ENCODE data around the gene DTYMK. TPM values are rescaled to one million over a fixed set of nuclear protein-coding genes. Genes with fewer than 3 reads are reported as not detected.

The DTYMK gene
- total and polyA plus RNA-seq, 10 of the 15 experiments (the other 5 are each of a cell fraction or from before 2014, with no cell fraction given), result 7.0 to 220 (median 59.3) TPM

DNA sequence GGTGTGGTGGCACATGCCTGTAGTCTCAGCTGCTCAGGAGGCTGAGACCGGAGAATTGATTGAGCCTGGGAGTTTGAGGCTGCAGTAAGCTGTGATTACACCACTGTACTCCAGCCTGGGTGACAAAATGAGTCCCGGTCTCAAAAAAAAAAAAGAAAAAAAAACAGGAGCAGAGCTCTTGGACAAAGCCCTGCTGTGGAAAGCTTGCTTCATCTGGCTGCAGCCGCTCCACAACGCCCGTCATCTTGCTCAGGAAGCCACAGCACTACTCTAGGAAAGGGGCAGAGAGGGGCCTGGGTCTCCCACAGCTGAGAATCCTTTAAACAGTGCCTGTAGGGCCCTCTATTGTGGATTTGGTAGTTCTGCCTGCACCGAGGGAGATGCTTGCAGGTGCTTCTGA lies 38.2 kb downstream of the DTYMK start:
- H4K20me1 ChIP-seq (ENCODE audit: control insufficient read depth, insufficient read depth), result no peaks in the 10 kb centered on the region; the same call in 1 of the 2 replicates
- no peaks in the 10 kb centered on the region for H3K9me3 ChIP-seq (replicated peaks; ENCODE audit: control insufficient read depth, insufficient read depth, low read length)
- BruUV-seq (replicated peaks), result no TSS peak
- peaks cover 6 to 14% of the 10 kb centered on the region in 2 experiments for H3K36me3 ChIP-seq (ENCODE audit: control insufficient read depth in 2 of 2, insufficient read depth in 2 of 2, low read length in 1 of 2)
- FAIRE-seq, result no peak
- peaks cover 17% of the 10 kb centered on the region for H3K79me2 ChIP-seq (ENCODE audit: control insufficient read depth, insufficient read depth, low read length)
- in situ Hi-C loops (cut with MboI), result no loop called here
- no peak overlapping the region for H3K27ac ChIP-seq (ENCODE audit: control insufficient read depth, insufficient read depth)
- no peak overlapping the region for H2AFZ ChIP-seq (ENCODE audit: control insufficient read depth, low read depth, low read length)
- no peak overlapping the region for H3K4me3 ChIP-seq
- ChIA-PET POLR2A (interaction anchor here (0.5 to 0.6 kb wide), 3 partner anchors 10 to 394 kb away, joined by 3 to 4 read pairs (median 3); no protein-coding TSS in a partner anchor), CTCF (interaction anchor here (0.6 to 1.5 kb wide), 3 partner anchors 11 to 647 kb away, joined by 3 read pairs; no protein-coding TSS in a partner anchor), SMC1A (ENCODE audit: uncharacterized antibody, unreplicated experiment) (interaction anchor here (1.4 kb wide), 1 partner anchor 10 kb away, joined by 4 read pairs; no protein-coding TSS in a partner anchor), RAD21 (ENCODE audit: unreplicated experiment) (no interaction called here)
- DNase-seq (ENCODE audit: low read depth, low spot score), result no peak
- H3K9ac ChIP-seq (ENCODE audit: control insufficient read depth, insufficient read depth, low read length), result no peak overlapping the region
- intact Hi-C loops (cut with micrococcal nuclease; ENCODE audit: unreplicated experiment), result no loop called here
- 78% methylated on average over 6 of the region's 6 CpGs for WGBS (ENCODE audit: insufficient coverage, insufficient replicate concordance, low lambda C conversion rate, missing lambda C conversion rate)
- no peak overlapping the region for H3K4me2 ChIP-seq (ENCODE audit: control insufficient read depth, insufficient read depth)
- TF ChIP-seq IKZF1 (conservative IDR thresholded peaks at IDR 0.05) (no peak), IRF4 (IDR thresholded peaks at IDR 0.05; ENCODE audit: low read depth, low read length) (no peak), GABPA (IDR thresholded peaks at IDR 0.05; ENCODE audit: low read depth) (no peak)
- H3K27me3 ChIP-seq (replicated peaks in 1 of 2; ENCODE audit: control insufficient read depth in 2 of 2, insufficient read depth in 2 of 2, low read length in 1 of 2), result no peaks in the 10 kb centered on the region
- ATAC-seq, result no peak
- H3K4me1 ChIP-seq (ENCODE audit: control insufficient read depth, insufficient read depth, low read length), result no peaks in the 10 kb centered on the region

- no peak for FAIRE-seq
- no TSS peak for BruUV-seq (replicated peaks)
- SMC1A ChIA-PET (ENCODE audit: uncharacterized antibody, unreplicated experiment), result interaction anchor here (1.1 kb wide), 1 partner anchor 13 kb away, joined by 3 read pairs; no protein-coding TSS in a partner anchor
- TF ChIP-seq, protein P1, sequence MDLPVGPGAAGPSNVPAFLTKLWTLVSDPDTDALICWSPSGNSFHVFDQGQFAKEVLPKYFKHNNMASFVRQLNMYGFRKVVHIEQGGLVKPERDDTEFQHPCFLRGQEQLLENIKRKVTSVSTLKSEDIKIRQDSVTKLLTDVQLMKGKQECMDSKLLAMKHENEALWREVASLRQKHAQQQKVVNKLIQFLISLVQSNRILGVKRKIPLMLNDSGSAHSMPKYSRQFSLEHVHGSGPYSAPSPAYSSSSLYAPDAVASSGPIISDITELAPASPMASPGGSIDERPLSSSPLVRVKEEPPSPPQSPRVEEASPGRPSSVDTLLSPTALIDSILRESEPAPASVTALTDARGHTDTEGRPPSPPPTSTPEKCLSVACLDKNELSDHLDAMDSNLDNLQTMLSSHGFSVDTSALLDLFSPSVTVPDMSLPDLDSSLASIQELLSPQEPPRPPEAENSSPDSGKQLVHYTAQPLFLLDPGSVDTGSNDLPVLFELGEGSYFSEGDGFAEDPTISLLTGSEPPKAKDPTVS (IDR thresholded peaks at IDR 0.05; ENCODE audit: low read depth, low read length), result no peak
- TF ChIP-seq E2F4 (IDR thresholded peaks at IDR 0.05; ENCODE audit: low read depth, low read length) (no peak), CREB1 (IDR thresholded peaks at IDR 0.05; ENCODE audit: low read depth) (no peak), ATF3 (IDR thresholded peaks at IDR 0.05; ENCODE audit: borderline replicate concordance, extremely low read depth, low read depth, low read length) (no peak), TCF12 (IDR thresholded peaks at IDR 0.05; ENCODE audit: low read depth, low read length) (no peak), TCF3 (IDR thresholded peaks at IDR 0.05; ENCODE audit: borderline replicate concordance, insufficient read depth, low read depth, low read length) (no peak), TCF7 (IDR thresholded peaks at IDR 0.05; ENCODE audit: borderline replicate concordance) (no peak)
- TF ChIP-seq, protein P2, sequence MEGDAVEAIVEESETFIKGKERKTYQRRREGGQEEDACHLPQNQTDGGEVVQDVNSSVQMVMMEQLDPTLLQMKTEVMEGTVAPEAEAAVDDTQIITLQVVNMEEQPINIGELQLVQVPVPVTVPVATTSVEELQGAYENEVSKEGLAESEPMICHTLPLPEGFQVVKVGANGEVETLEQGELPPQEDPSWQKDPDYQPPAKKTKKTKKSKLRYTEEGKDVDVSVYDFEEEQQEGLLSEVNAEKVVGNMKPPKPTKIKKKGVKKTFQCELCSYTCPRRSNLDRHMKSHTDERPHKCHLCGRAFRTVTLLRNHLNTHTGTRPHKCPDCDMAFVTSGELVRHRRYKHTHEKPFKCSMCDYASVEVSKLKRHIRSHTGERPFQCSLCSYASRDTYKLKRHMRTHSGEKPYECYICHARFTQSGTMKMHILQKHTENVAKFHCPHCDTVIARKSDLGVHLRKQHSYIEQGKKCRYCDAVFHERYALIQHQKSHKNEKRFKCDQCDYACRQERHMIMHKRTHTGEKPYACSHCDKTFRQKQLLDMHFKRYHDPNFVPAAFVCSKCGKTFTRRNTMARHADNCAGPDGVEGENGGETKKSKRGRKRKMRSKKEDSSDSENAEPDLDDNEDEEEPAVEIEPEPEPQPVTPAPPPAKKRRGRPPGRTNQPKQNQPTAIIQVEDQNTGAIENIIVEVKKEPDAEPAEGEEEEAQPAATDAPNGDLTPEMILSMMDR (IDR thresholded peaks at IDR 0.05 in 2 of 3, conservative IDR thresholded peaks at IDR 0.05 in 1 of 3; ENCODE audit: control insufficient read depth in 2 of 3, extremely low read depth in 1 of 3, insufficient read depth in 1 of 3, low read depth in 3 of 3, low read length in 3 of 3), result no peak
Observed at GRCh38 chr2:241645915-241646645, 40.5 kb downstream of the DTYMK start.

More at GRCh38 chr2:241645915-241646645, 40.5 kb downstream of the DTYMK start:
- H3K27me3 ChIP-seq (replicated peaks in 1 of 2; ENCODE audit: control insufficient read depth in 2 of 2, insufficient read depth in 2 of 2, low read length in 1 of 2), result no peaks in the 10 kb centered on the region
- H3K9me3 ChIP-seq (replicated peaks; ENCODE audit: control insufficient read depth, insufficient read depth, low read length), result no peaks in the 10 kb centered on the region
- DNase-seq (ENCODE audit: low read depth, low spot score) (no peak), ATAC-seq (no peak)
- H3K79me2 ChIP-seq (ENCODE audit: control insufficient read depth, insufficient read depth, low read length), result peaks cover 29% of the 10 kb centered on the region
- no peaks in the 10 kb centered on the region; the same call in 1 of the 2 replicates for H4K20me1 ChIP-seq (ENCODE audit: control insufficient read depth, insufficient read depth)
- WGBS (ENCODE audit: insufficient coverage, insufficient replicate concordance, low lambda C conversion rate, missing lambda C conversion rate), result 98% methylated on average over 14 of the region's 14 CpGs
- no peak overlapping the region for H3K4me3 ChIP-seq
- H3K4me1 ChIP-seq (ENCODE audit: control insufficient read depth, insufficient read depth, low read length), result no peaks in the 10 kb centered on the region
- CTCF ChIA-PET, result no interaction called here
- H2AFZ ChIP-seq (ENCODE audit: control insufficient read depth, low read depth, low read length), result no peak overlapping the region
- intact Hi-C loops (cut with micrococcal nuclease; ENCODE audit: unreplicated experiment) (no loop called here), in situ Hi-C loops (cut with MboI) (no loop called here)
- peaks cover 2% of the 10 kb centered on the region in 2 experiments; a peak in 2 of 4 replicates for H3K36me3 ChIP-seq (ENCODE audit: control insufficient read depth in 2 of 2, insufficient read depth in 2 of 2, low read length in 1 of 2)
- POLR2A ChIA-PET, result no interaction called here
- no peak overlapping the region for H3K27ac ChIP-seq (ENCODE audit: control insufficient read depth, insufficient read depth)
- RAD21 ChIA-PET (ENCODE audit: unreplicated experiment), result interaction anchor here (0.5 kb wide), 1 partner anchor 12 kb away, joined by 3 read pairs; no protein-coding TSS in a partner anchor
- H3K9ac ChIP-seq (ENCODE audit: control insufficient read depth, insufficient read depth, low read length), result no peak overlapping the region
- no peak overlapping the region for H3K4me2 ChIP-seq (ENCODE audit: control insufficient read depth, insufficient read depth)

All from GM12878 (cell line).